HG02852 (cell line): ENCODE data around the gene LY6G6C.

Experiments used
- ATAC-seq: cut with Tn5 transposase; IDR thresholded peaks from one replicate; pipeline ENCODE4 v1.9.1; 2021; ENCODE audit warnings: mild to moderate bottlenecking, moderate library complexity; ENCODE audit not compliant: unreplicated experiment

LY6G6C gene

DNA sequence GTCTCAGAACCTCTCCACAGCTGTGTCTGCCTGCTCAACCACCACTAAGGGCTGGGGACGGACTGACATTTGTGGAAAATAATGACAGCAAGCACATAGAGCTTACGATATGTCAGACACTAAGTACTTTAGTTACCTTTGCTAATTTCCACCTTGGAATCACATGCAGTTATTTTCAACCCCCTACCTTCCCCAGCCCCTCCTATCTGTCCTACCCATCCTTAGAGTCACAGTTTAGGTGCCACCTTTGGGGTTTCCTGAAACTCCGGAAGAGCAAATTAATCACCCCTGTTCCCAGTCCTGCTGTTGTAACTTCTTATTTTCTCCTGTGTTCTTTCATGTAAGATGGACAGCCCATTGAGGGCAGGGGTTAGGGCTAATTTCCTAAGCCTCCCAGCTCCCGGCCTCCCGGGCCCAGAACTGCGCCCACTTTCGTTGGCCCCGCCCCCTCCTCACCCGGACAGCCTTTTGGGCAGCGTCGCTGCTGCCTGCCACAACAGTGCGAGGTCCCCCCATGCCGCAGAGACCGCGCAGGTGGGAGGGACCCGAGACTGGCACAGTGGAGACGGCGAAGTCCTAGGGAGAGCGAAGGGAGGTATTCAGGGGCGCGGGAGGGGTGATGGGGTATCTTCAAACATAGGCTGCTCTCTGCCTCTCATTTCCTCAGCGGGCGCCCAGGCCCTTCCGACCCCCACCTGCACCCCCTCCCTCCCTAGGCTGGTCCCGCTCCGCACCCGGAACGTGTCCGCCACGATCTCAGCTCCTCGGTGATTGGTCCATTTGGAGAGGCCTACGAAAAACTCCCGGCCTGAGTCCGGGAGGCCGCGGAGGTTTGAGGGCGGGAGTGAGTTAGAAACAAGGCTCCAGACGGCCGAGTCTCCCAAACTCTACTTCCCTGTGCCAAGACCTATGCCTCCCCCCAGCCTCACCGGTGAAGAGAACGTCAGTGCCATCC is 6.4 kb upstream of the LY6G6C start:
- ATAC-seq, result no peak

DNA sequence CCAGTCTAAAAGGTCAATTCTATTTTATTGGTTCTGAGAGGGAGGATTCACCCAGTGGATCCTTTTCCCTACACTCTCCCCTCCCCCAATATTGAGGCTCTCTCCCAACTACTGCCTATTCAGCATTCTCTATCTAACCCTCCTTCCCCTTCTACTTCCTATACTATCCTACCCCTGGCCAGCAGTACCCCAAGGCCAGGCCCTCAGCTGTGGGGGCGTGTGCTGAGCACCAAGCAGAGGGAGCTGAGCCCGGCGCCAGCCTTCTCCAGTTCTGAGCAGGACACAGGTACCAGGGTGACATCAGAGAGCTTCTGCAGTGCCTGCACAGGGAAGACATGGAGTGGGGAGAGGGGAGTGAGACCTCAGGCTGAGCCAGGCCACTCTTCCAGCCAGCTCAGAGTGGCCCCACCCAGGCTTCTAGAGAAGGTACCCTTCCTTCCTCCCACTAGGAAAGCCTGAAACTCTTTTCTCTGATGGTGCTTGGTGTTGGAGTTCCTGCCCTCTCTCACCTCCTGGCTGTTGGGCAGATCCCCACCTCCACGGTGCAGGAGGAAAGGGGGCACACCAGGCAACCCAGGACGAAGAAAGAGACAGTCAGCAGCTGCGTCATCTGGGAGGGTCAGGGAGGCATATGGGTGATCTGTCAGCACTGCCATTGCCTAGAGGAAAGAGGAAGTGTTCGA is 5.6 kb upstream of the LY6G6C start:
- peak; percentile 56 for ATAC-seq

DNA sequence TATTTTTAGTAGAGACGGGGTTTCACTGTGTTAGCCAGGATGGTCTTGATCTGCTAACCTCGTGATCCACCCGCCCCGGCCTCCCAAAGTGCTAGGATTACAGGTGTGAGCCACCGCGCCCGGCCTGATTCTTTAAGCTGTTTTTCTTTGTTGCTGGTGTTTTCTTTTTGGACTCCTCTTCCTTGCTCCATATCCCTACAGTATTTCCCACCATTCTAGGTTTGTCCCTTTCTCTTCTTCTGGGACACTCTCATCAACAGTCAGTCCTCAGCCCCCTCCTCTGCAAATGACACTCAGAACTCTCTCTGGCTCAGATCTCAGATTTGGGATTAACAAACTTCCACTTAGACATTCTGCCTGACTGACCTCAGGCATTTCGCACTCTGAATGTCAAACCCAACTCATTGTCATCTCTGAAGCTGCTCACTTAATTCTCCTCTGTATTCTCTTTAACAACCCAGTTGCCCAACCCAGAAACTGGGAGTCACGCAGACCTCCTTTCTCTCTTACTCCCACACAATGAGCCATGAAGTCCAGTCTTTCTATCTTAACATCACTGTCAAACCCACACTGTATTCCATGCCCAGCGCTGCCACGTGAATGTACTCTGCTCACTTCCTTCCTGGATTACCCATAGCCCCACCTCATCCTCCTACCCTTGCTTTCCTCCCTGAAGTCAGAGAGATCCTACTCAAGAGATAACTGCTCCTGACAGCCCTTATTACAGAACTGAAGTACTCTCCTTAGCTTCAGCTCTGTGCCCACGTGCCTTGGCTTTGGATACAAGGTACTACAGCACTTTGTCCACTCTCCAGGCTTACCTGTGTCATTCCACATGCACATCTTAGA is 4.2 kb upstream of the LY6G6C start:
- no peak for ATAC-seq

DNA sequence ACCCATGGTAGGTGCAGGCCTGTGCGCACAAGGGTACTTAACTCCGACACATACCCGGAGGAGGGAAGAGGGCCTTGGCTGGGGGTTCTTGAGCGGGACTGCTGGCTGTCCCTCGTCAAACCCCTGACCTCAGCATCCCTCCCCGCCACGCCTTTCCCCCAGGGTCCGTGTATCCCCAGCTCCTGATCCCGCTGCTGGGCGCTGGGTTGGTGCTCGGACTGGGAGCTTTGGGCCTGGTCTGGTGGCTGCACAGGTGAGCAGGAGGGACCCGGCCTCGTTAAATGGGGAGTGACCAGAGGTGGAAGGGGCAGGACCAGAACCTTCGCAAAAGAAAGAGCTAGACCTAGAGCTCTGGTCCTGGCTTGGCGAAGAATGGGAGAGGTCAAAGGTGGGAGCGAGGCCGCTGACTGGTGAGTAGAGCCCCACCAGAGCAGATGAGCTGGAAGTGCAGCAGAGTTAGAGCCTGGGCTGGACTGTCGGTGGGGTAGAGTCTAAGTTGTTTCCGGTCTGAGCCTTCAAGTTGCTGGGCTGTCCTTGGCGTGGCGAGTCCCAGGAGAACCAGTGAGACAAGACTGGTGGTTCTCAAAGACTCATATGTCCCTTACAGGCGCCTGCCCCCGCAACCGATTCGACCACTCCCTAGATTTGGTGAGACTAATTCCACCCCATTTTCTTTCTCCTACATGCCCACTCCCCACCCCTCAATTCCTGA is 2.6 kb upstream of the LY6G6C start:
- no peak for ATAC-seq

DNA sequence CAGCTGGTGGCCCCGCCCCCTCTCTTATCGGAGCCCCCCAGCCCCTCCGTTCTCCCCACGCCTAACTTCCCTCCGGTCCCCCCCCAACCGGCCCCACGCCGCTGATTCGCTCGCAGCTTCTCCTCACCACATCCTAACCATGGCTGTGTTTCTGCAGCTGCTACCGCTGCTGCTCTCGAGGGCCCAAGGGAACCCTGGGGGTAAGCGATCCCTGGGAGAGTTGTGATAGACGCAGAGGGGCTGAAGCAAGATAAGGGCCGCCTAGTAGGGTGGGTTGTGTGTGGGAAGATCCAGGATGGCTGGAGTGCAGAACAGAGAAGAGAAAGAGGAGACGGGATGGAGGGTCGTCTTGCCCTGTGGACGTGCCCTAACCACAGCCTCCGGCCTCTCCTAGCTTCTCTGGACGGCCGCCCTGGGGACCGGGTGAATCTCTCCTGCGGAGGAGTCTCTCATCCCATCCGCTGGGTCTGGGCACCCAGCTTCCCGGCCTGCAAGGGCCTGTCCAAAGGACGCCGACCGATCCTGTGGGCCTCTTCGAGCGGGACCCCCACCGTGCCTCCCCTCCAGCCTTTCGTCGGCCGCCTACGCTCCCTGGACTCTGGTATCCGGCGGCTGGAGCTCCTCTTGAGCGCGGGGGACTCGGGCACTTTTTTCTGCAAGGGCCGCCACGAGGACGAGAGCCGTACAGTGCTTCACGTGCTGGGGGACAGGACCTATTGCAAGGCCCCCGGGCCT is 1.9 kb upstream of the LY6G6C start, which contains the start of gene MPIG6B:
Gene MPIG6B (plus strand): TSS at position 129 of the 735 bp plus-strand sequence. CDS start 11 bp downstream, at position 140.
- ATAC-seq, result no peak

DNA sequence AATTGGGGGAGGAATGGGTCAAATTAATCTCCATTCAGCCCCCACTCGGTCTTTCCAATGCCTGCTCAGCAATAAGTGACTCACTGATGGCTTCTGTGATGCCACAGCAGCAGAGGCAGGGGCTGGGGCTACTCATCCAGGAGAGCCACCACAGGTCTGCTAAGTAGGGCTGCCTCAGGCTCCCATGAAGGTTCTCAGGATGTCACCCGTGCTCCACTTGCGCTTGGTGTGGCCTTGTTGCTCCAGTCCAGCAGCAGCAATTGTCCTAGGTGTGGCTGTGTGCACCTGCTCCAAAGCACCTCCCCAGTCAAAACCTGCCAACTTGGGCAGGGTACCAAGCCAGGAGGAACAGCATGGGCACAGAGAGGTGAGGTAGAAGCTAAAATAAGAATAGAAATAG is 627 bp upstream of the LY6G6C start:
- no peak for ATAC-seq

DNA sequence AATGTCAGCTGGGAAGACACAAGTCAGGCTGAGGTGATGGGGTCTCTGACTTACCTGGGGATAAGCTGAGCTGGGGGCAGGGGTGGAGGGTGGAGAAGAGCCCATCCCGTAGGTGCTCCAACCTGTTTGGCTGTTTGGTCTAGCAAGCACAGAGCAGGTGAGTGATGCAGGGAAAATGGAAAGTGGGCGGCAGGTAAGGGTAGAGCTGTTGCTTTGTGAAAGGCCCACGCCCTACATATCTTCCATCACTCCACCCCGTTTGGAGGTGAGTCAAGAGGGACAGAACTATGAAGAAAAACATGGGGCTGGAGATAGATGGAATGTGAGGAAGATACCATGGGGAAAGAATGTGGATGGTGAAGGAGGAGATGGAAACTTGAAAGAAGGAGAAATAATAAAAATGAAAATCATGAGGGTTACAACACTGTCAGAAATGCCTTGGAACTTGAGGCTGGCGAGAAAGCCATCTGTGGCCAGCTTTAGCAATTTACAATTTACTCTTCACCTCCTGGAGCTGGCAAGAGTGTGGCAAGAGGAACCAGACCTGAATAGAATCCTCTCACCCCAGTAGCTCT is 1.3 kb downstream of the LY6G6C start:
- ATAC-seq, result no peak

DNA sequence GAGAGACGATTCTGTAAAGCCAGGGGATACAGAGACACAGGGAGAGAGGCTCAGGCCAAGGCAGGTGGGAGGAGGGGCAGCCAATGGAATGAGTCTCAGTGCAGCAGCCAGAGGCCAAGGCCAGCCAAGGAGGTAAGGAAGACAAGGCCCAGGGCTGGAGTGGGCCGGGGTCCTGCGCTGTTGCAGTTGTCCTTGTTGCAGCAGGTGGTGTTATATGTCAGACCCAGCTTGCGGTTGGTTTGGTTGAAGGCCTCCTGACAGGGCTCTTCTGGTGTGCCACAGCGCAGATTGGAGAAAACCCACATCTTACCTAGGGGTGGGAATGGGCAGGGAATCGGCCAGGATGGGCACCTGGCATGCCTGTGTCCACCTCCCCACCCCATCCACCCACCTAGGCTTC is 2.5 kb downstream of the LY6G6C start:
- ATAC-seq, result no peak

DNA sequence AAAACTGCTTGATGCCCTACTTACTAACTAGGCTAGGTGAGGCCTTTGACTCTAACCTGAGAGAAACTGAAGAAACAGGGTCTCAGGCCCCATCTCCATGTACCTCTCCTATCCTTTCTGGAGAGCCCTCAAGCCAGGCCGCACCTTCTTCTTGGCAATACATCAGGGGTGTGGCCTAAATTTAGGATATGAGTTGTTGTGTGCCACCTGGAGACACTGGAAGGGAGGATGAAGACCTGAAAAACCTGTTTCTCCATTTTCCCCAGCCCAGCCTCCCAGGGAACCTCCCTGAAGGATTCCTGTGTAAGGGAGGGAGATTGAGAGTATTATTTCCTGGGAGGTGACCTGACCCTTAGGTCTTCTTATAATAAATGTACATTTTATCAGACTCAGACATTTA is 3.3 kb downstream of the LY6G6C start:
- ATAC-seq, result no peak

DNA sequence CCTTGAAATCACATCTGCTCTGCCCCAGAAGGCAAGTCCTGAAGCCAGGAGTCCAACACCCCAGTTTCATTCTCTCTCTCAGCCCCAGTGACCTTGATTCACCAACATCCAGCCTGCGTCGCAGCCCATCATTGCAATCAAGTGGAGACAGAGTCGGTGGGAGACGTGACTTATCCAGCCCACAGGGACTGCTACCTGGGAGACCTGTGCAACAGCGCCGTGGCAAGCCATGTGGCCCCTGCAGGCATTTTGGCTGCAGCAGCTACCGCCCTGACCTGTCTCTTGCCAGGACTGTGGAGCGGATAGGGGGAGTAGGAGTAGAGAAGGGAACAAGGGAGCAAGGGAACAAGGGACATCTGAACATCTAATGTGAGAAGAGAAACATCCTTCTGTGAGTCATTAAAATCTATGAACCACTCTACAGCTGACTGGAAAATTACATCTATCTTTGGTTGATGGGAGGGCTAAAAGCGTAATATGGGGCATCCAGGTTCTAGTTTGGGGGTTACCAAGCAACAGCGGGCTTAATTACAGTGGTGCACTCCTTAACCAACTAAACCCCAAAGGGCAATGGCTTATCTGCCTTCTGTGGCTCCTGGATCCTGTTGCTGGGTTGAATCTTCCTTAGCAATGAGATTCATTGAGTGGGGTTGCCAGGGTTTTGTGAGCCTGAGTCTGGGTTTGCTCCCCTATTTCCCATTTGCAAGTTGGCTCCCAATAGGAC is 3.9 kb downstream of the LY6G6C start:
- no peak for ATAC-seq

DNA sequence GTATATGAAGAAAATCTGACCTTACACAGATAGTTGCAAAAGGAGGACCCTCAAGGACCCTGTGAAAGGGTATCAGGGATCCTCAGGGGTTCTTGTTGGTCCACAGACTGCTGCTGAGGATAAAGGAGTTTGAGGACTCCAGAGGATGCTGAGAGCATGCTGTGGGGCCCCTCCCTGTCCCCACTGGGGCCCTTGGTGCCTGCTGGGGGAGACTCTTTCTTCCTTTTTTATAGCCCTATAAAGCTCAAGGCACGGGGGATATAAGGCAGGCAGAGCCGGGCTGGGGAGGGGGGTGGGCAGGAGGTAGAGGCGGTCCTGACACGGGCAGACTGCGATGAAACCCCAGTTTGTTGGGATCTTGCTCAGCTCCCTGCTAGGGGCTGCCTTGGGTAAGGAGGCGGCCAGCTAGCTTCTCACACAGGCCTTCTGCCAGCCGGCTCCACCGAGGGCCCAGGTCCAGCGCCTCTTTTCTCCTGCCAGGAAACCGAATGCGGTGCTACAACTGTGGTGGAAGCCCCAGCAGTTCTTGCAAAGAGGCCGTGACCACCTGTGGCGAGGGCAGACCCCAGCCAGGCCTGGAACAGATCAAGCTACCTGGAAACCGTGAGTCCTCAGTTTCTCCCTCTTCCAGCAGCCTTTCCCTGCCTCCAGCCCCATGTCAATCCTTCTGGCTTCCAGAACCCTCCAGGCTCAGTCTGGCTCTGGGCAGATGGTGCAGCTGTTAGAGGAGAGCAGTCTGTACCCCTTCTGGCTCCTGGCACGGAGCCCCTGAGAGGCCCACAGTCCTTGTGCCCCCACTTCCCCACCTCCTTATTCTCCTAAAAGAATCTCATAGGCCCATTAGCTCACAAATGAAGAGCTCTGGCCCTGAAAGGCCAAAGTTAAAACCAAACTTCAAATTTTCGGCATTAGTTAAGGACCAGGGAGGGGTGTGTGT is 6.3 kb downstream of the LY6G6C start, which contains the start of gene LY6G6D:
Gene LY6G6D (plus strand): TSS at position 327 of the 937 bp plus-strand sequence. CDS start 8 bp downstream, at position 335.
- no peak for ATAC-seq

DNA sequence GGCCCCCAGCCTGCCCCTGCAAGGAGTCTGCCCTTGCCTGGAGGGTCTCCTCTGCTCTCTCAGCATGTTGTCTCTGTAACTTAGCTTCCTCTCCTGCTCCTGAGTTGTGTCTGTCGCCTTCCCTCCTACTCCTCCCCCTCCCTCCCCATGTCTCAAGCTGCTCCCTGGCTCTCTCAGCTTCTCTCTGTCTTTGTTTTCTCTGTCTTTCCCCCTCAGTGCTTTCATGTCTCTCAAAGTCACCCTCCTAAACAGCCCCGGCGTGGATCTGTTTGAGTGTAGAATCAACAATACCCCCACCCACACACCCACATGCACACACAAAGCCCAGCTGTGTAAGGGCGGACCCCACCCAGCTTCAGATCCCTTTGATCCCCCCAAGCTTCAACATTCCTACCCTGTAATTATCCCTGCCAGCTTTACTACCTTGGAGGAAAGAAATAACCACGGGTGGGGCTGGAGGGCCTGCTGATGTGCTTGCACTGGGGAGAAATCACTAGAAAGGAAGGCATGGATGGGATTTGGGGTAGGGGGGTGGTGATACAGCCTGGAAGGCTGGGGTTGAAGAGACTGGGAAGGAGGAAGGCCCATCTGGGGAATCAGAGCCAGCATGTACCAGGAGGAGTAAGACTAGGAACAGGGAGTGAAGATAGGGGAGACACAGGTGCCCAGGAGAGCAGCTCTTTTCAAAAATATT is 7.4 kb downstream of the LY6G6C start:
- ATAC-seq, result no peak

DNA sequence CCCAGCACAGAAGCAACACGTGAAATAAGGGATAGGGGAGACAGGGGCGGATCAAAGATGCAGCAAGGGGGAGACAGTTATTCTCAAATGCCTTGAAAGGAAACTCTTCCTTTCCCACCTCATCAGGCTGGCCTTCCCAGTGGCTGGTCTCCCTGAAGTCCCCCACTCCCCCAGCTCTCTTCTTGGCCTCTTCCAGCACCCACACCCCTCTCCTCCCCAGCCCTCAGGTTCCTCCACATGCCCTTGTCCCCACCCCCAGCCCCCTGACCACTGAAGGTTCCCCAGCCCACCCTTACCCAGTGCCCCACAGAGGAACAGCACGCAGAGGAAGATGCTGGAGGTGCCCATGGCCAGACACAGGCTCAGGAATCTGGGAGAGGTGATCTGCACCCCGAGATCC is 8.1 kb downstream of the LY6G6C start:
- ATAC-seq, result no peak

DNA sequence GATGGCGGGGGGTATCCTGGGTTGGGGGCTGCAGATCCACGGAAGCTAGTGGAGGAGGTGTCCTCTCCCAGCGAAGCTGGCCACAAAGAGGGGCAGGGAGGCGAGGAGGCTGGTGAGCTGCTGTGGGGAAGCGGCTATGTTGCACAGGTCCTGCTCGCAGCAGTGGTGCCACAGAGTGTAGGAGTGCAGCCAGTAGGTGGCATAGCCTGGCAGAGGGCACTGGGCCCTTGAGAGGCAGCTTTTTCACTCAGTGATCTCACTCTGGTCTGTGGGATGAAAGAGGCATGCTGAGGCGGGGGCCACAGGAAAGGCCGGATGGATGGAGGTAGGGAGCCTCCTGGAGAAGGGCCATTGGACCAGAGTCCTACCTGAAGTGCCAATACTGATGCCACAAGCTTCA is 9.2 kb downstream of the LY6G6C start:
- ATAC-seq, result no peak

DNA sequence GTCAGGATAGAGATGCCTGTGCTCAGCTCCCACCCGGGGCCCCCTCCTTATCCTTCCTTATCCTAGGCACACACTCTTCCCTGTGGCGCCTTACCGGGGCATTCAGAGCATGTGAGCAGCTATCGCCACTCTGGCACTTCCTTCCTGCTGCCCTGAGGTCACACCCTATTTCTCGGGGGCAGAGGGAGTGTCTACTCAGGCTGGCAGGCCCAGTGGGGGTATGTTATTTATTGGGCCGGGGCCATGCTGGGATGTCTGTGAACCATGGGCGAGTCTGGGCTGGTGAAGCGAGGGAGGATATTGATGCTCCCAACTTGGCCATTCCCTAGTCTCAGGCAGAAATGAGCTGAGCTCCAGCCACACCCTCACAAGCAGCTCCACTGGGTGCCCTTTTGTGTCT is 10.3 kb downstream of the LY6G6C start:
- ATAC-seq, result no peak

DNA sequence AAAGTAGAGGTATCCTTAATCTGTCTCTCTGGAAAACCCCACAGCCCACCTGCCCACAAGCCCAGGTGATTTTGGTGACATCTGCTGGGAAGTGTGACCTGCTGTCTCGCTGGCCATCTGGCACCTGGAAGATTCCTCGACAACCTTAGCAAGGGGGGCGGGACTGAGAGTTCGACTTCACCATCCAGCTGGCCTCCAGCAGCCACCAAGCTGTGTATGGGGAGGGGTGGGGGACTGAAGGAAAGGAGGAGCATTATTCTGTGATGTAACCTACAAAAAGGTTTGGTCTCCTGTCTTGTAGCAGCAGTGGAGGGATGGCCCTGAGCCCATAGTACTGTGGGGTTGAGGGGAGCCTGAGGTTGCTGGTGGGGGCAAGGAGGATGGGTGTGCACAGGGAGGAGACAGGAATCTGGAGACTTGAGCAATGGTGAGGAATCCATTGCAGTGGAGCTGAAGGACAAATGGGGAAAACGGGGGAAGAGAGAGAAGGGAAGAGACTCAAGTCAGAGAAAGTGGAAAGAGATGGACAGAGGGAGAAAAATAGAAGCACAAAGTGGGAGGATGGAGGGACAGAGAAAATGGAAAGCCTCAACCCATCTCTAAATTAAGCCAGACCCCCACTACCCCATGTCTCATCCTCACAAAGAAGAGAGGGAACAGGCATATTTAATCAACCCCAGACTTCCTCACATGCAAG is 10.9 kb downstream of the LY6G6C start:
- ATAC-seq, result no peak
